NCI-H82 (cell line): ENCODE measurements around the gene RAB4A.
A peak's percentile ranks its signal among the peaks of the same experiment; 100 is the strongest.

Experiments
- DNase-seq: peaks from one replicate; lab custom pipeline; 2025; lab: John Stamatoyannopoulos, UW

Gene RAB4A

DNA sequence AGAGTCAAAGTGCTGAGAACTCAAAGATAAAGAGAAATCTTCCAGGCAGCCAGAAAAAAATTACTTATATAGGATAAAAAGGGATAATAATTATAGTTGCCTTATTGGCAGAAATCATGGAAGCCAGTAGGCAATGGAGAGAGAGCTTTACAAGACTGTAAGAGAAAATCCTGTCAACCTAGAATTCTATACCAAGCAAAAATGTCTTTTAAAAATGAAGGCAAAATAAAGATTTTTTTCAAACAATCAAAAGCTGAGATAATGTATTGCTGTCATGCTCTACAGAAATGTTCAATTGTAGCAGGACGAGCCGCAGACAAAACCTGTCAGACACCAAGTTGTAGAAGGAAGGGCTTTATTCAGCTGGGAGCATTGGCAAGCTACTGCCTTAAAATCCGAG is 26.8 kb upstream of the RAB4A start:
- no peak for DNase-seq

- peak; percentile 97 for DNase-seq
Measured at GRCh38 chr1:229247871-229248270, 23.0 kb upstream of the RAB4A start.

DNA sequence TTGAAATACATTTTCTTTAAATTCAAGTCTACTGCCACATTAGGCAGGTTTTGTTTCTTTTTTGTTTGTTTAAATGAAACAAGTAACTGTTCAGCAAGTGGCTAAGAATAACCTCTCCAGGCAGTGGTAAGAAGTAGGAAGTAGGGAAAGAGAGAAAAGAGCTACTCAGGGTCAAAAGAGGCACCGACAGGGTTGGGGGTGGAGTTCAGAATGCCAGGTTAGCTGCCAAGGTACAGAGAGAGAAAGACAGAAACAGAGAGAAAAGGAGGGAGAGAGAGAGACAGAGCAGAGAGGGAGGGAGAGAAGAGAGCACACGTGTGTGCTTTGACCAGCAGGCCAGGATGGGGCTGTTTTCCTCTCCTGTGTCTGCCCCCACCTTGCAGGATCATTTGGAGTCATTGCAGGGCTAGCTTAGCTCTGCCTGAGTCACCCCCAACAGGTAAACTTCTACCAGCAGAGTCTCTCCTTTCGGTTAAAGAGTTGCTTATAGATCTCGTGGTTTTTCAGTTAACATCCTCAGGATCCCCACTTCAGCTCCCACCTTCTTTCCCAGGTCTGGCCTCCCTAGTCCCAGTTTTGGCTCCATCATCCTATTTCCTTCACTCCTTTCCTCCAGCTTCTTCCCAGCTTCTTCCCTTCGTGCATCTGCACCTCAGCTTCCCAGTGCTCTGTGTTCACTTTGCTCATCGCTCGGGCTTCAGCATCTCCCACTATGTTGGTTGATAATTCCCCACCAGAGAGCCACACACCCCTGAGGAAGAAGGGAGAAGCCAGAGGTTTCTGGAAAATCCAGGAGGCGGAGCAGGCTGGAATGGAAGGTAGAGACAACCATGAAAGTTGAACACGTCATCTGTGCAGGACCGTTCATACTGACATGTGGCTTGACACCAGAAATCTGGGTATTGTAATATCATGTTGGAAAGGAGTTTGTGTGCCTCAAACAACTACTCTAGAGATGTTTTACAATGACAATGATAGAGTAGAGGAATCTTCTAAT is 21.8 kb upstream of the RAB4A start:
- peak; percentile 25 for DNase-seq

DNA sequence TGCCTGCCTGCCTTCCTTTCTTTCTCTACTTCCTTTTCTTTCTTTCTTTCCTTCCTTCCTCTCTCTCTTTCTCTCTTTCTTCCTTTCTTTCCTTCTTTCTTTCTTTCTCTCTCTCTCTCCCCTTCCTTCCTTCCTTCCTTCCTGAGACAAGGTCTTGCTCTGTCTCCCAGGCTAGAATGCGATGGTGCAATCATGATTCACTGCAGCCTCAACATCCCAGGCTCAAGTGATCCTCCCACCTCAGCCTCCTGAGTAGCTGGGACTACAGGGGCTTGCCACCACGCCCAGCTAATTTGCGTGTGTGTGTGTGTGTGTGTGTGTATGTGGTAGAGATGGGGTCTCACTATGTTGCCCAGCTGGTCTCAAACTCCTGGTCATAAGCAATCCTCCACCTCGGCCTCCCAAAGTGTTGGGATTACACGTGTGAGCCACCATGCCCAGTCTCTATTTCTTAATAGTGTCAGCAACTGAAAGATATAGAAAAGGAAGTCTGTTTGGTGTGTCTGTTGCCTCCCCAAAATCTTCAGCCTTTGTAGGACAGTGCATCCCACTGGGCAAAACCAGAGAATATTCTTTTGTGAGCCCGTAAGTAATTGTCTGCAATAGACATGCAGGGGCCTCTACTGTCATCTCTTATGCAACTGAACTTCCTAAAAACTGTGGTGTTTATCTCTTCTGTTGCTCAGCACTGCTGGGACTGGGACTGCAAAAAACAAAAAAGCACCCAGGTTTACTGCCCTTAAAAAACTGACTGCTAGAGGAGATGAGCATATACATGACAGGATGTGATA is 20.9 kb upstream of the RAB4A start:
- DNase-seq: no peak

GRCh38 chr1:229251185-229251584 is 19.7 kb upstream of the RAB4A start:
- DNase-seq: no peak

DNA sequence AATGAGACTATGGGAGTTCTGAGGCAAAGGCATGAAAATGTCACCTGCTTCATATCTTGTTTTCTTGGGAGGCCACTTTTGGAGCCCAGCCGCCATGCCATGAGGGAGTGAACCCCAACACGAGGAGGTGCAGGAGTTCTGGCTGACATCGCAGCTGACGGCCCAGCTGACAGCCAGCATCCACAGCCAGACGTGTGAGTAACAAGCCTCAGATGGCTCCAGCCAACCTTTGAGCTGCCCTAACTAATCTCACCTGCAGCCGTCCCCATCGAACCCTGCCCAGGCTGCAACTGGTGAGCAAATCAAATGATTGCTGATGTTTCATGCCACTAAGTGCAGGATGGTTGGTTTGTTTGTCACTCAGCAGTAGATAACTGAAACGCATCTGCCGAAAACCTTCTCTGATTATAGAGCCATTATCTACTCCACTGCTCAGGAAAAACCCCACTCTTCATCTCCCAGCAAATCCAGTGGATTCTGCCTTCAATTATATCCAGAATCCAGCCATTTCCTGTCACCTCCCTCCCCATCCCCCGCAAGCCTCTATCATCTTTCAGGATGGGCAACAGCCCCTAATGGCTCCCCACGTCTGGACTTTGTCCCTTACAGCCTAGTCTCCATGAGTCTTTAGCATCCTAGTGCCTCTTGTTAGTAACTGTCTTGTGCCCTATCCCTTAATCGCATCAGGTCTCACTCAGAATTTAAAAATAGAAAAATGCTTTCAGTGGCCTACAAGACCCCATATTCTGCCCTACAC is 18.5 kb upstream of the RAB4A start:
- peak; percentile 17 for DNase-seq

DNA sequence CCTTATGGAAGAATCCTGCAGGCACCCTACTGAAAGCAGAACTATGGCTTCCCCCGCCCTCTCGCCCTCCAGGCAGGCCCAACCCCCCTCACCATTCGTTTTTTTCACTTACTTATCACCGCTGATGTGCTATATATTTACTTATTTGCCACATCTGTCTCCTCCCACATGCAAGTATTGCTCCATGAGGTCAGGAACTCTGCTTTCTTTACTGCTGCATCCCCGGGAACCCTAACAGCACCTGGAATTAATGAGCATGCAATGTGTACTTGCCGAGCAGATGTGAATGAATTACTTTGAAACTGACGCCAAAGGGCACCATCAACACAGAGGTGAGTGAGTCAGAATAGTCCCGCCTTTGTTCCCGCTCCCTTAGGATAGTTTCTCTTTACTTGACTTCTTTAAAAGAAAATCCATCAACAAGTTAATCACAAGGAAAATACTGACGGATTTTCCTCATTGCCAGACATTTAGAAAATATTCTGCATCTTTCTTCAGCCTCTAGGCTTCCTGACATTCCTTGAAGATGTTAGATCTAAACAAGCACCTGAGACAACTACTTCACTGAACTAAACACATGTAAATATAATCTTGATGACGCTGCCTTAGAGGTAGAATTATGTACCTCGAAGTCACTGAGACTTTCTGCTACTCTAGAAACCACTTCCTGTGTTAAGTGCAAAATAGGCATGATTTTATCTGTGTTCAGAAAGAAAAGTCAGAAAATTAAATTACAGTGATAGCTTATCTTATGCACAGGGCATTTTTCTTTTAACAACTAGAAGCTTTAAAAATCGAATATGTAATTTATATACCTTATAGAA is 17.5 kb upstream of the RAB4A start:
- peak; percentile 25 for DNase-seq

DNA sequence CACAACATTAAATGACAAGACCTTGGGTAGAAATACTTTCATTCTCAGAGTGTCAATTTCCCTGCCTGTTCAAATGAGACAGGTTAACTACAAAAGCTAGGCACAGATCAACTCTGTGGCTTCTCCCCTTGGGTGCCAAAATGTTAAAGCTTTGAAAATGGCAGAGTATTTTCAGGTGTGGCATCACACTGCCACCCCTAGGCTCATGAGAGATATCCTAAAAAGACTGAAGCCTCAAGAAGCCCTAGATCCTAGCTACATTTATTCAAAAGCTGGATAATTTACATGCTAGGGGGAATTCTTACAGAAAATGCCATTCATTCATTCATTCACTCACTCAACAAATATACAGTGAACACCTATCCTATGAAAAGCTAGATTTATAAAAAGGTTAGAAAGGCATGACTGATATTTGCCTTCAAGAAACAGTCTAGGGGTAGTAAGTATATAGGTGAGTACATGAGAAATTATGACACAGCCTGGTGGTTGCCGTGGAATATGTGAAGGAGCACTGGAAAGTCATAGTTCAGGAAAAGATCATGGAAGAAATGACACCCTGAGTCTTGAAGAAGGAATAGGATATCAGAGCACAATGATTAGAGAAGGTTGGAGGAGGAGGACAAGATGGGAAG is 15.9 kb upstream of the RAB4A start:
- DNase-seq: peak; percentile 72

DNA sequence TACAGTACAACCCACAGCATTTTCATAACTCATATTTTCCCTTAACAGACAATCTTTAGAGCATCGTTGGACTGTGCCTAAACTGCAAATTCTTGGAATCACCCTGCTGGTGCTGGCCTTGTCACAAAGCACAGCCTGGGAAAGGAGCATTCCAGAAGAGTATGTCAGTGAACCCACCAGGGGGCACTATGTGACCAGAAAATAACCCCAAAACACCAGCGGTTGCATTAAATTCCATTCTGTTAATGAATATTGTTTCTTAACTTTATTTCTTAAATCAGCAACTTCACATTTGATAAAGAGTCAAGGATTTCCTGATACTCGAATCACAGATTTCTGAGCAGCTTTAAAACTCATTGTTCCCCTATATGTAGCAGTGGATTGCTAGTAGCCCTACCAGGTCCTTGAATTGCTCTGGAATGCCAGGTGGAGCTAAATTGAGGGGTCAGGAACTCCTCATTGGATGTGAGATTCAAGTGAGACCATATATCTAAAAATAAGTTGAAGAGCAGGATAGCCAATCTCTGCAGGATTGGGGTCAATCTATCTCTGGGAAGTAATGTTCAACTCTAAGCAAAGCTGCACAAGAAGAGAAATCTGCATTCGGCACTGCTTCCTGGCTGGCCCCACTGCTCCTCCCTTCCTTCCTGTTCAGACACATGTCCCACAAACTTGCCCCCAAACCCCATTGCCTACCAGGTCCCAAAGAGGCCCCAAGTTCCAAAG is 12.7 kb upstream of the RAB4A start:
- peak; percentile 87 for DNase-seq

DNA sequence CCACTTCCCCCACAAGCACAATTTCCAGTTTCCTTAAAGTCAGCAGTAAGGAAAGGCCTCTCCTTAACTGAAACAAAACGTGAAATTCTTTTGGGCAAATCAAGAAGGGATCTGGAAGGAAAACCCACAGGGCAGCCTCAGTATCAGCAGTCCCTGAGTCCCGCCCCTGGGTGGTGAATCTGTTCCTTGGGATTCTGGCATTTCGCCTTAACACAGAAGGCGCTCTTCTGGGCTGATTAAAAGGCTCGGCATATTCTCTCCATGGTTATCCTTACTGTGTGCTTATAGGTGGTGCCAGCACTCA is 12.2 kb upstream of the RAB4A start:
- peak; percentile 14 for DNase-seq

DNA sequence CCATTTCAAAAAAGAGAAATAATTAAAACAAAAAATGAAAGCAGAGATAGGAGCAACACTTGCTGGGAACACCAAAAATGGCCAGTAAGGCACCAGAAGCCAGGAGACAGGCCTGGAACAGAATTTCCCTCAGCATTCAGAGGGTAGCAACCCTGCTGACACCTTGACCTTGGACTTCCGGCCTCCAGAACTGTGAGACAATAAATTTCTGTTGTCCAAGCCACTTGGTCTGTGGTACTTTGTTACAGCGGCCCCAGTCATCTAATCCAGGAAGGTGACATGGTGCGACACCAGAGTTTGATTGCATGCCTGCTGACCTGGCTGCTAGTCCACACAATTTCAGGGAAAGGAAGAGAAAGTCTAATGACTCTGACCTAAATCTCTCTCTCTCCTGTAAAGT is 10.6 kb upstream of the RAB4A start:
- no peak for DNase-seq

DNA sequence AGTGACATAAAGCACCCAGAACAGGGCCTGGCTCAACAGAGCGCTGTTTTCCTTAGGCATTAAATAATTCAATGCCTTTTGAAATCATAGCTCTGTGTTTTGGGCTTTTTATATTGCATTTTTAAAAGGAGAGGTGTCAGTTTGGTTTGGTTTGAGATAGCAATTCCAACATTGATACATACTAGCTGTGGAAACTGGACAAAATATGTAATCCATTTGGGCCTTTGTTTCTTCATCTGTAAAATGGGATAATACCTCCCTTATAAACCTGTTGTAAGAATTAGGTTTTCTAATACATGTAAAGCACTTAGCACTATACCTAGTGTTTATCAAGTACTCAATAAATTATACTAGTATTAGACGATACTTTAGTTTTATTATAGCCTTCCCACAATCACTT is 8.7 kb upstream of the RAB4A start:
- DNase-seq: no peak

DNA sequence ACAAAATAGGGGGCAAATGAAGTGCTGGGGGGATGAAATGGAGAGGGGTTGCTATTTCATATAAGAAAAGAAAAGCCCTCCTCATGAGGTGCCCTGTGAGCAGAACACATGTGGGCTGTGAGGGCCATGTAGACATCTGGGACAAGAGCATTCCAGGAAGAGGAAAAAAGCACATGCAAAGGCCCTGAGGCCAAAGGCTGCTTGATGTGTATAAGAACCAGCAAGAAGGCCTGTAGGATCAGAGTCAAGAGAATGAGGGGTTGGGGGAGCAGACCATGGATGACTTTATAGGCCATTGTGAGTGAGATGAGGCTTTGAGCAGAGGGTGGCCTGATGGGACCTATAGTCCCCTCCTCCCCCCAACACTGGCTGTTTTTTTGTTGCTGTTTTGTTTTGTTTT is 7.7 kb upstream of the RAB4A start:
- DNase-seq: no peak

- peak; percentile 27 for DNase-seq
Measured at GRCh38 chr1:229264068-229264467, 6.8 kb upstream of the RAB4A start.

DNA sequence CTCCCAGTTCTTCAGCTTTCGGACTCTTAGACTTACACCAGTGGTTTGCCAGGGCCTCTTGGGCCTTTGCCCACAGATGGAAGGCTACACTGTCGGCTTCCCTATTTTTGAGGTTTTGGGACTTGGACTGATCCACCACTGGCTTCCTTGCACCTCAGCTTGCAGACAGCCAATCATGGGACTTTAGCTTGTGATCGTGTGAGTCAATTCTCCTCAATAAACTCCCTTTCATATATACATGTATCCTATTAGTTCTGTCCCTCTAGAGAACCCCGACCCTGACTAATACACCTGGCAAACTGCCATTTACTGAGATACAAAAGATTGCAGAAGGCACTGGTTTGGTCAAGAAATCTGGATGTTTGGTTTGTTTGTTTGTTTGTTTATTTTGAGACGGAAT is 6.4 kb upstream of the RAB4A start:
- DNase-seq: no peak

DNA sequence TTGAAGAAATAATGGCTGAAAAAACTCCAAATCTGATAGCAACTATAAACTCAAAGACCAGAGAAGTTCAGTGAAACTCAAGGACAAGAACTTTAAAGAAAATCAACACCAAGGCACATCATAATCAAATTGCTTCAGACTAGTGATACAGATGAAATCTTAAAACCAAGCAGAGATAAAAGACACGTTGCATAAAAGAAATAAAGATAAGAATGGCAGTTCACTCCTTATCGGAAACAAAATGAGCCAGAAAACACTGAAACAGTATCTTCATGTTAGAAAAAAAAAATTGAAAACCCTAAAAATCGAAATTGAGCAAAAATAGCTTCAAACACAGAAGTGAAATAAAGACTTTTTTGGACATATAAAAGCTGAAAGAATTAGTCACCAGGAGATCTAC is 4.6 kb upstream of the RAB4A start:
- DNase-seq: no peak

GRCh38 chr1:229266832-229267500 is 3.9 kb upstream of the RAB4A start:
- no peak for DNase-seq

DNA sequence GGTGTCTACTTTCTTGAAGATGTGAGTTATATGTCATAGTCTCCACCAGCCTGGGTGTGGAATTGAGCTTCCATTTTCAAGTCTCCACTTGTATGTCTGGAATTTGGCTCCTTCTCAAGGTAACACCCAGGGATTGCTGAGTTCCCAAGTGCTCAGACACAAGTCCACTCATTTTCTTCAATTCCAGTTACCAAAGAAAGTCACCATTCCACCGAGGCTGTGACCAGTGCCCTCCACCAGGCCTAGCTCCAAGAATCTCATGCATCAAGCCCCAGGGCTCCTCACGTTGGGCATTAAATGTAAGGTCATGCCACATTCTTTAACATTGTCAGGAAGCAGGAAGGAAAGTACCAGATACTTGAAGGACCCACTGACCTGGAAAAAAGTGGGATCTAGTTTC is 2.4 kb upstream of the RAB4A start:
- no peak for DNase-seq

DNA sequence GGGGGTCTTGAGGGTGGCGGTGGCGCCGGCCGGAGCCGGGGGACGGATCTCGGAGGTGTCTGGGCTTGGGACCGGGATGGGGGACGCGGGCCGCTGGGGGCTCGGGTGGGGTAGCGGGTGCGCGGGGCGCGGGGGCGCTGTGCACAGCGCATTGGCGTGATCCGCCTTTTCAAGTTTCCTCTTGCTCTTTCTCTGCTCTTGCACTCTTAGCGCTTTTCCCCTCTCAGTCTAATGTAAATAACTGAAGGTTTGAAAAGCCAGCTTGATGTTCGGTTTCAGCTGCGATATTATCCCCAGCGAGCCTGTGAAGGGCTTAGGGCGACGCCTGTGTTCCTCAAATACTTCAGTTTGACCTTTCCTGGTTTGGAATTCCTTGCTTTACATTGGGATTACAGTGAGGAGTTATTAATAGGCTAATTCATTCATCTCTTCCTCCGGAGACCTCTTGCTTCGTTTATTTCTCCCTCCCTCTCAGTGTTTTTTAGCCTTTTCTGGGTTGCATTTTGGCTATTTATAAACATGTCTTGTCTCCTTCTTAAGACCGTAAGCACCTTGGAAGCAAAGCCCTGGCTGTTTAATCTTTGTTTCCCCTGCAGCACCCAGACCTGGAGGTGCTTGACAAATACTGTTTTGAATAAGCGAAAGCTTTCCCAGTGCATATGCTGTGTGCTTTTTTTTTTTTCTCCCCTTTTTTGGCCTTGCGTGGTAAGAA is 693 bp downstream of the RAB4A start:
- peak; percentile 65 for DNase-seq
